ENCODE results near the gene IMPA2.

IMPA2 gene

GRCh38 chr18:12032786-12033642 is 51.7 kb downstream of the IMPA2 start:
- no peak for DNase-seq (ENCODE audit: low read depth)
- in situ Hi-C loops (cut with HindIII; ENCODE audit: low sequenced_read_pairs) = loop anchor here (5.0 kb wide), 1 partner anchor 101 kb away; no protein-coding TSS in a partner anchor
- TF ChIP-seq CTCF (IDR thresholded peaks at IDR 0.05; ENCODE audit: low read depth, low read length, missing control alignments) = no peak
- no peak overlapping the region for H3K4me3 ChIP-seq (ENCODE audit: low read depth, low read length)

GRCh38 chr18:12033643-12034025 is 52.3 kb downstream of the IMPA2 start:
- in situ Hi-C loops (cut with HindIII; ENCODE audit: low sequenced_read_pairs) = loop anchor here (5.0 kb wide), 1 partner anchor 101 kb away; no protein-coding TSS in a partner anchor
- no peak overlapping the region for H3K4me3 ChIP-seq (ENCODE audit: low read depth, low read length)
- DNase-seq (ENCODE audit: low read depth) = no peak
- TF ChIP-seq CTCF (IDR thresholded peaks at IDR 0.05; ENCODE audit: low read depth, low read length, missing control alignments) = no peak

- no peak overlapping the region for H3K4me3 ChIP-seq (ENCODE audit: low read depth, low read length)
- no peak for DNase-seq (ENCODE audit: low read depth)
- in situ Hi-C loops (cut with HindIII; ENCODE audit: low sequenced_read_pairs) = loop anchor here (5.0 kb wide), 1 partner anchor 102 kb away; no protein-coding TSS in a partner anchor
- TF ChIP-seq CTCF (IDR thresholded peaks at IDR 0.05; ENCODE audit: low read depth, low read length, missing control alignments) = no peak
These were observed 53.2 kb downstream of the IMPA2 start for GRCh38 chr18:12034241-12035100.

GRCh38 chr18:12035481-12035880 is 54.2 kb downstream of the IMPA2 start:
- in situ Hi-C loops (cut with HindIII; ENCODE audit: low sequenced_read_pairs) = no loop called here
- DNase-seq (ENCODE audit: low read depth) = no peak
- TF ChIP-seq CTCF (IDR thresholded peaks at IDR 0.05; ENCODE audit: low read depth, low read length, missing control alignments) = no peak
- no peak overlapping the region for H3K4me3 ChIP-seq (ENCODE audit: low read depth, low read length)

GRCh38 chr18:12036201-12036751 is 55.0 kb downstream of the IMPA2 start:
- H3K4me3 ChIP-seq (ENCODE audit: low read depth, low read length) = no peak overlapping the region
- in situ Hi-C loops (cut with HindIII; ENCODE audit: low sequenced_read_pairs) = no loop called here

More at GRCh38 chr18:12036201-12036751, 55.0 kb downstream of the IMPA2 start:
- no peak for TF ChIP-seq CTCF (IDR thresholded peaks at IDR 0.05; ENCODE audit: low read depth, low read length, missing control alignments)
- no peak for DNase-seq (ENCODE audit: low read depth)

Data from astrocyte of the cerebellum (primary cell).